Measurements from ENCODE around the gene COX19. TPM values are rescaled to one million over a fixed set of nuclear protein-coding genes. Genes with fewer than 3 reads are reported as not detected.

Gene COX19
- total and polyA plus RNA-seq, 4 donors: 5.6 to 17.0 (median 8.0) TPM

DNA sequence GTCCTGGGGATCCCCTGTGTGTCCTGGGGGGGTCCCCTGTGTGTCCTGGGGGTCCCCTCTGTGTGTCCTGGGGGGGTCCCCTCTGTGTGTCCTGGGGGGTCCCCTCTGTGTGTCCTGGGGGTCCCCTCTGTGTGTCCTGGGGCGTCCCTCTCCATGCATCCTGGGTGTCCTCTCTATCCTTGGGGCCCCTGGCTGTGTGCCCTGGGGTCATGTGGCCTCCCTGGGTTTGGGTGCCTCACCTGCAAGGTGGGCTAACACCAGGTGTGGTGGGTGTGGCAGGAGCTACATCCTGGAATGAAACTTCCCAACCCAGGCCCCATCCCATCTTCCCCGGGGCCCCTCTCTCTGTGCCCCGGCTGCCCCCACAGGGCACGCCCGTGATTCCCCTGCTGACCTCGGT is 12.6 kb upstream of the COX19 start:
- no peak overlapping the region for H3K9ac ChIP-seq (ENCODE audit: insufficient read depth in 1 of 2, low read length in 2 of 2)
- no peaks in the 10 kb centered on the region for H3K27me3 ChIP-seq (ENCODE audit: control insufficient read depth in 3 of 3, insufficient read depth in 3 of 3, low read length in 2 of 3)
- H3K9me3 ChIP-seq (ENCODE audit: control insufficient read depth in 4 of 4, insufficient read depth in 3 of 4, low read length in 3 of 4): no peaks in the 10 kb centered on the region
- 35 to 47% methylated on average over 6 of the region's 6 CpGs for WGBS, 2 donors
- H3K36me3 ChIP-seq (ENCODE audit: control insufficient read depth in 4 of 4, insufficient read depth in 4 of 4, low read length in 4 of 4): no peaks in the 10 kb centered on the region
- no peak overlapping the region for H3K4me3 ChIP-seq
- H3K4me1 ChIP-seq (ENCODE audit: control insufficient read depth in 5 of 5, insufficient read depth in 5 of 5, low read length in 5 of 5): peaks cover 0 to 17% (median 0%) of the 10 kb centered on the region in 5 donors
- TF ChIP-seq, protein P1, sequence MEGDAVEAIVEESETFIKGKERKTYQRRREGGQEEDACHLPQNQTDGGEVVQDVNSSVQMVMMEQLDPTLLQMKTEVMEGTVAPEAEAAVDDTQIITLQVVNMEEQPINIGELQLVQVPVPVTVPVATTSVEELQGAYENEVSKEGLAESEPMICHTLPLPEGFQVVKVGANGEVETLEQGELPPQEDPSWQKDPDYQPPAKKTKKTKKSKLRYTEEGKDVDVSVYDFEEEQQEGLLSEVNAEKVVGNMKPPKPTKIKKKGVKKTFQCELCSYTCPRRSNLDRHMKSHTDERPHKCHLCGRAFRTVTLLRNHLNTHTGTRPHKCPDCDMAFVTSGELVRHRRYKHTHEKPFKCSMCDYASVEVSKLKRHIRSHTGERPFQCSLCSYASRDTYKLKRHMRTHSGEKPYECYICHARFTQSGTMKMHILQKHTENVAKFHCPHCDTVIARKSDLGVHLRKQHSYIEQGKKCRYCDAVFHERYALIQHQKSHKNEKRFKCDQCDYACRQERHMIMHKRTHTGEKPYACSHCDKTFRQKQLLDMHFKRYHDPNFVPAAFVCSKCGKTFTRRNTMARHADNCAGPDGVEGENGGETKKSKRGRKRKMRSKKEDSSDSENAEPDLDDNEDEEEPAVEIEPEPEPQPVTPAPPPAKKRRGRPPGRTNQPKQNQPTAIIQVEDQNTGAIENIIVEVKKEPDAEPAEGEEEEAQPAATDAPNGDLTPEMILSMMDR (IDR thresholded peaks at IDR 0.05; ENCODE audit: control extremely low read depth, extremely low read depth): no peak
- no peak overlapping the region for H3K27ac ChIP-seq (ENCODE audit: low read depth in 1 of 2, low read length in 1 of 2)
- DNase-seq (no peak), ATAC-seq (ENCODE audit: insufficient read depth, low FRiP score) (no peak)

DNA sequence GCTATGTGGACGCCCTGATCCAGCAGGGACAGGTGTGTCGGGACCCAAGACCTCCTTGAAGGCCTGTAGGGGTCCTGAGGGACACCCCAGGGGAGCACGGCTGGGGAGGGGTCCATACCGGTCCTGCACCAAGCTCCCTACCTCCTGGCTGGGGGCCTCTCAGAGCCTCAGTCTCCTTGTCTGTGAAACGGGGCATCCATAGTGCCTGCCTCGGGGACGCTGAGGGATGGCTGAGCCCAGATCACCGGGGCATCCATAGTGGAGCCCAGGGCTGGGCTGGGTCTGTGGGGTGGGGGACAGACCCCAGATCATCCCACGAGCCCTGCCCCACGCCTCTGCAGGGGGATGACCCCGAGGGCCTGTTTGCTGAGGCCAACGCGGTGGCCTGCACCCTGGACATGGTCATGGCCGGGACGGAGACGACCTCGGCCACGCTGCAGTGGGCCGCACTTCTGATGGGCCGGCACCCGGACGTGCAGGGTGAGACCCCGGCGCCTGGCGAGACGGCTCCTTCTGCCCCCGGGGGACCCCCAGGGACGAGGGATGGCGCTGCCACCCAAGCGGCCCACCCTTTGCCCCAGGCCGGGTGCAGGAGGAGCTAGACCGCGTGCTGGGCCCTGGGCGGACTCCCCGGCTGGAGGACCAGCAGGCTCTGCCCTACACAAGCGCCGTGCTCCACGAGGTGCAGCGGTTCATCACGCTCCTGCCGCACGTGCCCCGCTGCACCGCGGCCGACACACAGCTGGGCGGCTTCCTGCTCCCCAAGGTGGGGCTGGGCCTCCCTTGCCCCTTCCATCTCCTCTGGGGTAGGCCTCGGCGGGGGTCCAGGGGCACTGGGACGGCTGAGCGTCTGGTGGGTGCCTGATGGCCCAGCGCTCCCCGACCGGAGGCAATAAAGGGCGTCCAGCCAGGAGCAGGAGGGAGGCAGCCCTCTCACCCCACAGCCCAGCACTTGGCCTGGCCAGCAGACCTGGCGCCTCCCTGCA is 11.7 kb upstream of the COX19 start:
- no peak overlapping the region for H3K4me3 ChIP-seq
- H3K27me3 ChIP-seq (ENCODE audit: control insufficient read depth in 3 of 3, insufficient read depth in 3 of 3, low read length in 2 of 3): no peaks in the 10 kb centered on the region
- no peak overlapping the region for H3K27ac ChIP-seq (ENCODE audit: low read depth in 1 of 2, low read length in 1 of 2)
- TF ChIP-seq, protein P1 (IDR thresholded peaks at IDR 0.05; ENCODE audit: control extremely low read depth, extremely low read depth): no peak
- H3K9me3 ChIP-seq (ENCODE audit: control insufficient read depth in 4 of 4, insufficient read depth in 3 of 4, low read length in 3 of 4): no peaks in the 10 kb centered on the region
- ATAC-seq (ENCODE audit: insufficient read depth, low FRiP score) (no peak), DNase-seq (no peak)
- H3K4me1 ChIP-seq (ENCODE audit: control insufficient read depth in 5 of 5, insufficient read depth in 5 of 5, low read length in 5 of 5): peaks cover 0 to 21% (median 0%) of the 10 kb centered on the region in 5 donors
- WGBS, 2 donors: 85 to 90% methylated on average over 55 to 56 of the region's 56 CpGs
- no peaks in the 10 kb centered on the region for H3K36me3 ChIP-seq (ENCODE audit: control insufficient read depth in 4 of 4, insufficient read depth in 4 of 4, low read length in 4 of 4)
- H3K9ac ChIP-seq (ENCODE audit: insufficient read depth in 1 of 2, low read length in 2 of 2): no peak overlapping the region

GRCh38 chr7:985915-986741 is 10.8 kb upstream of the COX19 start:
- ATAC-seq (ENCODE audit: insufficient read depth, low FRiP score): no peak
- TF ChIP-seq, protein P1 (IDR thresholded peaks at IDR 0.05; ENCODE audit: control extremely low read depth, extremely low read depth): no peak
- H3K27ac ChIP-seq (ENCODE audit: low read depth in 1 of 2, low read length in 1 of 2): no peak overlapping the region
- DNase-seq: no peak
- no peaks in the 10 kb centered on the region for H3K27me3 ChIP-seq (ENCODE audit: control insufficient read depth in 3 of 3, insufficient read depth in 3 of 3, low read length in 2 of 3)
- H3K4me1 ChIP-seq (ENCODE audit: control insufficient read depth in 5 of 5, insufficient read depth in 5 of 5, low read length in 5 of 5): peaks cover 0 to 21% (median 0%) of the 10 kb centered on the region in 5 donors
- no peaks in the 10 kb centered on the region for H3K9me3 ChIP-seq (ENCODE audit: control insufficient read depth in 4 of 4, insufficient read depth in 3 of 4, low read length in 3 of 4)
- WGBS, 2 donors: 63 to 70% methylated on average over 41 of the region's 41 CpGs
- no peak overlapping the region for H3K9ac ChIP-seq (ENCODE audit: insufficient read depth in 1 of 2, low read length in 2 of 2)
- no peak overlapping the region for H3K4me3 ChIP-seq
- H3K36me3 ChIP-seq (ENCODE audit: control insufficient read depth in 4 of 4, insufficient read depth in 4 of 4, low read length in 4 of 4): no peaks in the 10 kb centered on the region

Data from lung (tissue), 12 donors.